GM23338 (cell line): ENCODE results near the gene EFCC1. TPM values are rescaled to one million over a fixed set of nuclear protein-coding genes. Genes with fewer than 3 reads are reported as not detected.

Experiments used
- ATAC-seq: fragments of 200-7000 bp; cut with Tn5 transposase; 3 replicates; pipeline ENCODE4 v1.9.1; 2020
- DNase-seq: peaks from one replicate; pipeline ENCODE4 v3.0.0-alpha.2; 2015; ENCODE audit warnings: low spot score
- H2AFZ ChIP-seq: fragments of 200-600 bp; sonication (generic); 2 replicates; pipeline ENCODE4 v1.8.0; 2016; ENCODE audit warnings: antibody characterized with exemption, mild to moderate bottlenecking, moderate library complexity
- H3F3A ChIP-seq: fragments of 200-600 bp; sonication (generic); replicated peaks from 2 replicates; pipeline ENCODE4 v1.8.0; 2017; ENCODE audit warnings: antibody characterized with exemption, mixed run types, low read depth
- H3K27ac ChIP-seq: fragments of 200-600 bp; sonication (generic); 2 replicates; pipeline ENCODE4 v1.6.1; 2016; ENCODE audit warnings: low read depth
- H3K27me3 ChIP-seq: fragments of 200-600 bp; sonication (generic); 2 replicates; pipeline ENCODE4 v1.8.0; 2016; ENCODE audit warnings: mild to moderate bottlenecking, mixed run types, moderate library complexity; ENCODE audit not compliant: insufficient read depth
- H3K36me3 ChIP-seq: fragments of 200-600 bp; sonication (generic); 2 replicates; pipeline ENCODE4 v1.8.0; 2016; ENCODE audit warnings: mild to moderate bottlenecking; ENCODE audit not compliant: insufficient read depth
- H3K4me1 ChIP-seq: fragments of 200-600 bp; sonication (generic); 2 replicates; pipeline ENCODE4 v1.8.0; 2016; ENCODE audit warnings: mild to moderate bottlenecking, moderate library complexity; ENCODE audit not compliant: insufficient read depth
- H3K4me2 ChIP-seq: fragments of 200-600 bp; sonication (generic); 2 replicates; pipeline ENCODE4 v1.7.1; 2017; ENCODE audit warnings: mixed run types
- H3K4me3 ChIP-seq: fragments of 200-600 bp; sonication (generic); 2 replicates; pipeline ENCODE4 v1.6.1; 2016; ENCODE audit warnings: mixed run types
- H3K79me2 ChIP-seq: fragments of 200-600 bp; sonication (generic); replicated peaks from 2 replicates; pipeline ENCODE4 v1.8.0; 2017; ENCODE audit warnings: mild to moderate bottlenecking; ENCODE audit not compliant: insufficient read depth
- H3K9me2 ChIP-seq: fragments of 200-600 bp; sonication (generic); 2 replicates; pipeline ENCODE4 v1.8.0; 2017; ENCODE audit not compliant: insufficient read depth
- H4K20me1 ChIP-seq: fragments of 200-600 bp; sonication (generic); replicated peaks from 2 replicates; pipeline ENCODE4 v1.8.0; 2017; ENCODE audit warnings: mild to moderate bottlenecking; ENCODE audit not compliant: insufficient read depth
- H3K27ac Mint-ChIP-seq: 2 replicates; pipeline ENCODE4 v1.8.0; 2020; ENCODE audit warnings: inconsistent platforms, mild to moderate bottlenecking, moderate library complexity, mixed read lengths
- H3K27me3 Mint-ChIP-seq: 3 replicates; pipeline ENCODE4 v1.8.0; 2022; ENCODE audit warnings: low read depth, mild to moderate bottlenecking, moderate library complexity, mixed read lengths, inconsistent platforms; ENCODE audit not compliant: insufficient read depth, poor library complexity
- H3K36me3 Mint-ChIP-seq: 3 replicates; pipeline ENCODE4 v1.8.0; 2021; ENCODE audit warnings: low read depth, mild to moderate bottlenecking, inconsistent platforms, moderate library complexity, mixed read lengths
- H3K4me1 Mint-ChIP-seq: 3 replicates; pipeline ENCODE4 v1.8.0; 2020; ENCODE audit warnings: mild to moderate bottlenecking, inconsistent platforms, mixed read lengths
- H3K4me3 Mint-ChIP-seq: 3 replicates; pipeline ENCODE4 v1.8.0; 2021; ENCODE audit warnings: moderate library complexity, mild to moderate bottlenecking, inconsistent platforms, mixed read lengths
- H3K9me3 Mint-ChIP-seq: 3 replicates; pipeline ENCODE4 v1.8.0; 2020; ENCODE audit warnings: moderate library complexity, mild to moderate bottlenecking, inconsistent platforms, mixed read lengths
- CTCF ChIP-seq, 2 experiments: fragments of 200-600 bp in 1 of 2; sonication (generic) in 1 of 2; conservative IDR thresholded peaks; 2 replicates each; pipeline versions ENCODE4 v1.5.1 to v1.6.1; 2016 to 2017; ENCODE audit warnings: antibody characterized with exemption in 2 of 2, low read depth in 2 of 2, mild to moderate bottlenecking in 2 of 2, moderate library complexity in 1 of 2
- EZH2 ChIP-seq: fragments of 200-600 bp; sonication (generic); IDR thresholded peaks from one replicate; pipeline ENCODE4 v1.8.0; 2017; ENCODE audit warnings: antibody characterized with exemption, mild to moderate bottlenecking, low read depth; ENCODE audit not compliant: unreplicated experiment
- EZH2phosphoT487 ChIP-seq: fragments of 200-600 bp; sonication (generic); IDR thresholded peaks from one replicate; pipeline ENCODE4 v1.8.1; 2018; ENCODE audit warnings: antibody characterized with exemption; ENCODE audit not compliant: unreplicated experiment
- JUNB ChIP-seq: IDR thresholded peaks from one replicate; pipeline ENCODE4 v1.6.1; 2016; ENCODE audit warnings: antibody characterized with exemption; ENCODE audit not compliant: unreplicated experiment
- NANOG ChIP-seq: IDR thresholded peaks from 2 replicates; pipeline ENCODE4 v1.6.1; 2016; ENCODE audit warnings: antibody characterized with exemption, borderline replicate concordance
- POLR2AphosphoS5 ChIP-seq: IDR thresholded peaks from 2 replicates; pipeline ENCODE4 v1.6.1; 2016; ENCODE audit warnings: antibody characterized with exemption, low read depth
- REST ChIP-seq: IDR thresholded peaks from one replicate; pipeline ENCODE4 v1.6.1; 2018; ENCODE audit warnings: antibody characterized with exemption; ENCODE audit not compliant: unreplicated experiment
- ZNF114 ChIP-seq: fragments of 250-450 bp; sonication (Bioruptor Pico); IDR thresholded peaks from 2 replicates; pipeline ENCODE4 v1.5.0; 2020; ENCODE audit warnings: mild to moderate bottlenecking, moderate library complexity
- ZNF331 ChIP-seq: fragments of 250-450 bp; sonication (Bioruptor Pico); IDR thresholded peaks from 2 replicates; pipeline ENCODE4 v1.5.0; 2020; ENCODE audit warnings: low read depth, mild to moderate bottlenecking, moderate library complexity
- polyA plus RNA-seq: library from polyadenylated mRNA; unstranded; fragments of >200 nt; fragmentation: Nextera tagmentation; extraction: Ambion mirVana; gene quantifications from 2 replicates; pipeline ENCODE4 v1.2.1, GENCODE V29; 2016
- total RNA-seq: library from RNA; depleted of rRNA; stranded (reverse); fragments of >200 nt; shearing (Covaris generic); gene quantifications from 2 replicates; pipeline ENCODE4 v1.2.3, GENCODE V29; 2014
- TF ChIP-seq, protein P1 (sequence below): IDR thresholded peaks from 2 replicates; pipeline ENCODE4 v1.6.1; 2016; ENCODE audit warnings: antibody characterized with exemption

Gene EFCC1
- total and polyA plus RNA-seq, 2 experiments from 2014 or later = not detected

DNA sequence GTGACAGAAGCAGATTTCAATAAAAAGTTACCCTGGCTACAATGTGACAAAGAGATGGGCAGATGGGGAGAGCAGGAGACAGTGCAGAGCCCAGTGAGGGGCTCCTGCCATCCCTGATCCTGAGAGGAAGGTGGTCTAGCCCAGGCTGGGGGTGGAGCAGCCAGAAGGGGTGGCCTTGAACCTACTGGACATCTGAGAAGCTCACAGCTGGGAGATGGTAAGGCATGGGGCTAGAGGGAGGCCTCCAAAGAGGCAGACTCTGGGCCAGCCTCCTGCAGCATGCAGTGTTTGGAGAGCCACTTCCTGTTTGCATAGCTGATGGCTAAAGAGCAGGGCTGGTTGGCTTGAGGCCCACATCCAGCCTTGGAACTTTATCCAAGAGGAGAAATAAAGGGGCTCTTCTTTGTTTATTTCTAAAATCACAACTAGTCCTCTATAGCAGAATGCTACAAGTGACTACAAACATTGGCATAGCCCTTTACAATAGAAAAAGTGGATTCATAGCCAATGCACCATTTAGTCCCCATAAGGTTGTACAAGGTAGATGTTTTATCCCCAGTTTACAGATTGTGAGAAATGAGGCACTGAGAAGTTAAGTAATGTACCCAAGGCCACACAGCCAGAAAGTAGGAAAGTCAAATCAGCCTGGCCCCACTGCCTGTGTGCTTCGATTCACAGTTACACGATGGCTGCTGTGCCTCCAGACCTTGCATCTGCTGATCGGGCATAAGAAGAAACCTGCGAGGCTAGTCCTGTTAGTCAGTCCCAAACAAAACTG, 4.6 kb downstream of the EFCC1 start:
- Mint-ChIP-seq H3K4me3 (no peak overlapping the region), H3K27ac (no peak overlapping the region), H3K4me1 (peaks cover 19% of the 10 kb centered on the region), H3K27me3 (peaks cover 54% of the 10 kb centered on the region), H3K9me3 (peaks cover 12% of the 10 kb centered on the region; the same call in 2 of the 3 replicates), H3K36me3 (peaks cover 3% of the 10 kb centered on the region; the same call in 1 of the 3 replicates)
- no peak for TF ChIP-seq REST
- TF ChIP-seq JUNB = no peak
- TF ChIP-seq EZH2phosphoT487 = no peak
- Histone ChIP-seq H3K9me2 (no peaks in the 10 kb centered on the region), H3K27me3 (peaks cover 78% of the 10 kb centered on the region), H3F3A (peaks cover 4% of the 10 kb centered on the region; the same call in 1 of the 2 replicates), H2AFZ (no peak overlapping the region), H3K79me2 (no peaks in the 10 kb centered on the region), H3K4me3 (no peak overlapping the region), H3K4me2 (no peak overlapping the region), H3K27ac (no peak overlapping the region), H4K20me1 (peaks cover 4% of the 10 kb centered on the region; the same call in 1 of the 2 replicates), H3K4me1 (no peaks in the 10 kb centered on the region), H3K36me3 (no peaks in the 10 kb centered on the region)
- ATAC-seq (no peak), DNase-seq (no peak)

DNA sequence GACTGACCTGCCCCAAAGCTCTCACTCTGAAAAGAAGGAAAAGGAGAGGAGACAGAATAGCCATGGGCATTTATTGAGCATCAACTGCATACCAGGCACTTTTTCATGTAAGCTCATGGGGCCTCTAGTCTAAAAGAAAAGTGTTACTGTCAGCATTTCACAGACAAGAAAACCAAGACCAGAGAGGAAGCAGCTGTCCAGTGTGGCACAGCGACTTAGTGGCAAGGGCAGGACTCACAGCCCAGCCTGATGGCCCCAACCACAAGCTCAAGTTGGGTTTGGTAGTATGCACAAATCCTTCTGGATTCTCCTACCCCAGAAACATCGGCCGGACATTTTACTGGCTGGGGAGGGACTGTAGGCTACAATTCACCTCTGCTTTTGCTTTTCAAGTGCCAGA, 5.8 kb downstream of the EFCC1 start:
- H3K9me2 ChIP-seq = no peaks in the 10 kb centered on the region

More for the DNA sequence above, 5.8 kb downstream of the EFCC1 start:
- DNase-seq = no peak
- no peak overlapping the region for H2AFZ ChIP-seq
- no peak for ATAC-seq
- peaks cover 66% of the 10 kb centered on the region for H3K27me3 ChIP-seq
- peaks cover 17% of the 10 kb centered on the region for H3K4me1 Mint-ChIP-seq
- H3K4me3 Mint-ChIP-seq = no peak overlapping the region
- no peak overlapping the region for H3K4me3 ChIP-seq
- H3K36me3 Mint-ChIP-seq = peaks cover 3% of the 10 kb centered on the region; the same call in 1 of the 3 replicates
- peaks cover 4% of the 10 kb centered on the region; the same call in 1 of the 2 replicates for H4K20me1 ChIP-seq
- H3K27ac ChIP-seq = no peak overlapping the region
- H3K9me3 Mint-ChIP-seq = peaks cover 12% of the 10 kb centered on the region; the same call in 2 of the 3 replicates
- H3K27ac Mint-ChIP-seq = no peak overlapping the region
- H3F3A ChIP-seq = peaks cover 4% of the 10 kb centered on the region; the same call in 1 of the 2 replicates
- no peaks in the 10 kb centered on the region for H3K36me3 ChIP-seq
- H3K27me3 Mint-ChIP-seq = peaks cover 46% of the 10 kb centered on the region
- no peaks in the 10 kb centered on the region for H3K4me1 ChIP-seq
- no peak overlapping the region for H3K4me2 ChIP-seq
- TF ChIP-seq ZNF331 (no peak), JUNB (no peak), CTCF (conservative IDR thresholded peaks at IDR 0.05; ENCODE audit: low read depth in 2 of 2) (no peak), EZH2phosphoT487 (no peak), ZNF114 (no peak), NANOG (no peak), POLR2AphosphoS5 (no peak), EZH2 (no peak), REST (no peak)
- TF ChIP-seq, protein P1, sequence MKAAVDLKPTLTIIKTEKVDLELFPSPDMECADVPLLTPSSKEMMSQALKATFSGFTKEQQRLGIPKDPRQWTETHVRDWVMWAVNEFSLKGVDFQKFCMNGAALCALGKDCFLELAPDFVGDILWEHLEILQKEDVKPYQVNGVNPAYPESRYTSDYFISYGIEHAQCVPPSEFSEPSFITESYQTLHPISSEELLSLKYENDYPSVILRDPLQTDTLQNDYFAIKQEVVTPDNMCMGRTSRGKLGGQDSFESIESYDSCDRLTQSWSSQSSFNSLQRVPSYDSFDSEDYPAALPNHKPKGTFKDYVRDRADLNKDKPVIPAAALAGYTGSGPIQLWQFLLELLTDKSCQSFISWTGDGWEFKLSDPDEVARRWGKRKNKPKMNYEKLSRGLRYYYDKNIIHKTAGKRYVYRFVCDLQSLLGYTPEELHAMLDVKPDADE = no peak
- H3K79me2 ChIP-seq = no peaks in the 10 kb centered on the region
